OCI-LY1 (cell line): ENCODE measurements around the gene NUP188.

Experiments used
- EZH2 ChIP-seq: fragments of 200-600 bp; sonication (generic), shearing (Covaris generic); IDR thresholded peaks from 2 replicates; pipeline ENCODE4 v1.8.0; 2017; ENCODE audit warnings: borderline replicate concordance, mixed run types, mild to moderate bottlenecking, antibody characterized with exemption, low read length, moderate library complexity, mixed read lengths
- TF ChIP-seq, protein P1 (sequence below): fragments of 200-600 bp; sonication (generic), shearing (Covaris generic); IDR thresholded peaks from 2 replicates; pipeline ENCODE4 v1.5.1; 2017; ENCODE audit warnings: mild to moderate bottlenecking, antibody characterized with exemption, low read length, moderate library complexity, mixed read lengths

- TF ChIP-seq, protein P1, sequence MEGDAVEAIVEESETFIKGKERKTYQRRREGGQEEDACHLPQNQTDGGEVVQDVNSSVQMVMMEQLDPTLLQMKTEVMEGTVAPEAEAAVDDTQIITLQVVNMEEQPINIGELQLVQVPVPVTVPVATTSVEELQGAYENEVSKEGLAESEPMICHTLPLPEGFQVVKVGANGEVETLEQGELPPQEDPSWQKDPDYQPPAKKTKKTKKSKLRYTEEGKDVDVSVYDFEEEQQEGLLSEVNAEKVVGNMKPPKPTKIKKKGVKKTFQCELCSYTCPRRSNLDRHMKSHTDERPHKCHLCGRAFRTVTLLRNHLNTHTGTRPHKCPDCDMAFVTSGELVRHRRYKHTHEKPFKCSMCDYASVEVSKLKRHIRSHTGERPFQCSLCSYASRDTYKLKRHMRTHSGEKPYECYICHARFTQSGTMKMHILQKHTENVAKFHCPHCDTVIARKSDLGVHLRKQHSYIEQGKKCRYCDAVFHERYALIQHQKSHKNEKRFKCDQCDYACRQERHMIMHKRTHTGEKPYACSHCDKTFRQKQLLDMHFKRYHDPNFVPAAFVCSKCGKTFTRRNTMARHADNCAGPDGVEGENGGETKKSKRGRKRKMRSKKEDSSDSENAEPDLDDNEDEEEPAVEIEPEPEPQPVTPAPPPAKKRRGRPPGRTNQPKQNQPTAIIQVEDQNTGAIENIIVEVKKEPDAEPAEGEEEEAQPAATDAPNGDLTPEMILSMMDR: no peak
- TF ChIP-seq EZH2: no peak
These were observed 7.1 kb upstream of the NUP188 start for GRCh38 chr9:128940271-128940921.
